ENCODE data around the gene PCDHGA3. TPM values are rescaled to one million over a fixed set of nuclear protein-coding genes. Genes with fewer than 3 reads are reported as not detected.
"Not testable (repeated sequence)": the region's sequence is repeated elsewhere in the genome, so short reads cannot be mapped to it uniquely, and the experiment has no call there.

PCDHGA3 gene
- total RNA-seq, 1 donor from 2014 or later, result 1.7 TPM

DNA sequence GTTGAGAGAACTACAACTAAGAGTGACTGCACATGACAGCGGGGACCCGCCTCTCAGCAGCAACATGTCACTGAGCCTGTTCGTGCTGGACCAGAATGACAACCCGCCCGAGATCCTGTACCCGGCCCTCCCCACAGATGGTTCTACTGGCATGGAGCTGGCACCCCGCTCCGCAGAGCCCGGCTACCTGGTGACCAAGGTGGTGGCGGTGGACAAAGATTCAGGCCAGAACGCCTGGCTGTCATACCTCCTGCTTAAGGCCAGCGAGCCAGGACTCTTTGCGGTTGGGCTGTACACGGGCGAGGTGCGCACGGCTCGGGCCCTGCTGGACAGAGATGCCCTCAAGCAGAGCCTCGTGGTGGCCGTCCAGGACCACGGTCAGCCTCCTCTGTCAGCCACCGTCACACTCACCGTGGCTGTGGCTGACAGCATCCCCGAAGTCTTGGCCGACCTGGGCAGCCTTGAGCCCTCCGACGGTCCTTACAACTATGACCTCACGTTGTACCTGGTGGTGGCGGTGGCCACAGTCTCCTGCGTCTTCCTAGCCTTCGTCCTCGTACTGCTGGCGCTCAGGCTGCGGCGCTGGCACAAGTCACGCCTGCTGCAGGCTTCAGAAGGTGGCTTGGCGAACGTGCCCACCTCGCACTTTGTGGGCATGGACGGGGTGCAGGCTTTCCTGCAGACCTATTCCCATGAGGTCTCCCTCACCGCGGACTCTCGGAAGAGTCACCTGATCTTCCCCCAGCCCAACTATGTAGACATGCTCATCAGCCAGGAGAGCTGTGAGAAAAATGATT lies 41.0 kb downstream of the PCDHGA3 start:
- Histone ChIP-seq H3K36me3 (no peaks in the 10 kb centered on the region), H3K27me3 (peaks cover 11% of the 10 kb centered on the region), H3K4me1 (no peaks in the 10 kb centered on the region), H3K27ac (no peak overlapping the region), H3K9me3 (peaks cover 24% of the 10 kb centered on the region), H3K4me3 (no peak overlapping the region)
- ATAC-seq (no peak), DNase-seq (no peak)
- TF ChIP-seq, protein P1, sequence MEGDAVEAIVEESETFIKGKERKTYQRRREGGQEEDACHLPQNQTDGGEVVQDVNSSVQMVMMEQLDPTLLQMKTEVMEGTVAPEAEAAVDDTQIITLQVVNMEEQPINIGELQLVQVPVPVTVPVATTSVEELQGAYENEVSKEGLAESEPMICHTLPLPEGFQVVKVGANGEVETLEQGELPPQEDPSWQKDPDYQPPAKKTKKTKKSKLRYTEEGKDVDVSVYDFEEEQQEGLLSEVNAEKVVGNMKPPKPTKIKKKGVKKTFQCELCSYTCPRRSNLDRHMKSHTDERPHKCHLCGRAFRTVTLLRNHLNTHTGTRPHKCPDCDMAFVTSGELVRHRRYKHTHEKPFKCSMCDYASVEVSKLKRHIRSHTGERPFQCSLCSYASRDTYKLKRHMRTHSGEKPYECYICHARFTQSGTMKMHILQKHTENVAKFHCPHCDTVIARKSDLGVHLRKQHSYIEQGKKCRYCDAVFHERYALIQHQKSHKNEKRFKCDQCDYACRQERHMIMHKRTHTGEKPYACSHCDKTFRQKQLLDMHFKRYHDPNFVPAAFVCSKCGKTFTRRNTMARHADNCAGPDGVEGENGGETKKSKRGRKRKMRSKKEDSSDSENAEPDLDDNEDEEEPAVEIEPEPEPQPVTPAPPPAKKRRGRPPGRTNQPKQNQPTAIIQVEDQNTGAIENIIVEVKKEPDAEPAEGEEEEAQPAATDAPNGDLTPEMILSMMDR (IDR thresholded peaks at IDR 0.05), result no peak
- intact Hi-C loops (cut with DNase I), result no loop called here

DNA sequence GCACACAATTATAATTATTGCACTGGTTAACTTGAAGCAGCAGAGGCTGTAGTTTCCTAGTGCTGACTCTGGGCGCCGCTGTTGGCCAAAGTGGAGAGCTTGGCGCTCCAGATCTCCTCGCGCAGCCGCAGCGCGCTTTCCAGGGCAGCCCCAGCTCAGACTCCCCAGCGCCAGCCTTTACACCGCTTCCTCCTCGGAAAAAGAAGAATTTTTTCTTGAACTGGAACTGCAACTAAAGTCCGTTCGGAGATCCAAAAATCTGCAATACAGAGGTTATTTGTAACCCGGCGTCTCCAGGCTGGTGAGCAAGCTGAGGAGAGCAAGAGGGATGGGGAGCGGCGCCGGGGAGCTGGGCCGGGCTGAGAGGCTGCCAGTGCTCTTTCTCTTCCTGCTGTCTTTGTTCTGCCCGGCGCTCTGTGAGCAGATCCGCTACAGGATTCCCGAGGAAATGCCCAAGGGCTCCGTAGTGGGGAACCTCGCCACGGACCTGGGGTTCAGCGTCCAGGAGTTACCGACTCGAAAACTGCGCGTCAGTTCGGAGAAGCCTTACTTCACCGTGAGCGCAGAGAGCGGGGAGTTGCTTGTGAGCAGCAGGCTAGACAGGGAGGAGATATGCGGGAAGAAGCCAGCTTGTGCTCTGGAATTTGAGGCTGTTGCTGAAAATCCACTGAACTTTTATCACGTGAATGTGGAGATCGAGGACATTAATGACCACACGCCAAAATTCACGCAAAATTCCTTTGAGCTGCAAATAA lies 44.1 kb downstream of the PCDHGA3 start, which contains the start of gene PCDHGB4:
TSS of gene PCDHGB4 (plus strand) at position 142 of the 755 bp plus-strand sequence. CDS start at position 329, 187 bp downstream.
- H3K4me3 ChIP-seq; H3K27ac ChIP-seq; intact Hi-C loops (cut with DNase I); H3K36me3 ChIP-seq; H3K27me3 ChIP-seq; H3K4me1 ChIP-seq: not testable (repeated sequence)
- H3K9me3 ChIP-seq, result peaks cover 31% of the 10 kb centered on the region
- DNase-seq (peak; percentile 74), ATAC-seq (peak; percentile 92)
- TF ChIP-seq, protein P1 (IDR thresholded peaks at IDR 0.05), result peak; percentile 42

DNA sequence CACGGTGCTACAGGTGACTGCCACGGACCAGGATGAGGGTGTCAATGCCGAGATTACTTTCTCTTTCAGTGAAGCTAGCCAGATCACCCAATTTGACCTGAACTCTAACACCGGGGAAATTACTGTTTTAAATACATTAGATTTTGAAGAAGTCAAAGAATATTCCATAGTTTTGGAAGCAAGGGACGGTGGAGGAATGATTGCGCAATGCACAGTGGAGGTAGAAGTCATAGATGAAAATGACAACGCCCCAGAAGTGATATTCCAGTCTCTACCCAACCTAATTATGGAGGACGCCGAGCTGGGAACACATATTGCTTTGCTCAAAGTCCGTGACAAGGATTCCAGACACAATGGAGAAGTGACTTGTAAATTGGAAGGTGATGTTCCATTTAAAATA lies 45.0 kb downstream of the PCDHGA3 start:
- no peak overlapping the region for H3K27ac ChIP-seq
- TF ChIP-seq, protein P1 (IDR thresholded peaks at IDR 0.05), result no peak
- no peak overlapping the region for H3K4me3 ChIP-seq
- DNase-seq (no peak), ATAC-seq (no peak)
- no peaks in the 10 kb centered on the region for H3K4me1 ChIP-seq
- no peaks in the 10 kb centered on the region for H3K36me3 ChIP-seq
- H3K9me3 ChIP-seq, result peaks cover 40% of the 10 kb centered on the region
- intact Hi-C loops (cut with DNase I), result no loop called here
- H3K27me3 ChIP-seq, result peaks cover 10% of the 10 kb centered on the region

DNA sequence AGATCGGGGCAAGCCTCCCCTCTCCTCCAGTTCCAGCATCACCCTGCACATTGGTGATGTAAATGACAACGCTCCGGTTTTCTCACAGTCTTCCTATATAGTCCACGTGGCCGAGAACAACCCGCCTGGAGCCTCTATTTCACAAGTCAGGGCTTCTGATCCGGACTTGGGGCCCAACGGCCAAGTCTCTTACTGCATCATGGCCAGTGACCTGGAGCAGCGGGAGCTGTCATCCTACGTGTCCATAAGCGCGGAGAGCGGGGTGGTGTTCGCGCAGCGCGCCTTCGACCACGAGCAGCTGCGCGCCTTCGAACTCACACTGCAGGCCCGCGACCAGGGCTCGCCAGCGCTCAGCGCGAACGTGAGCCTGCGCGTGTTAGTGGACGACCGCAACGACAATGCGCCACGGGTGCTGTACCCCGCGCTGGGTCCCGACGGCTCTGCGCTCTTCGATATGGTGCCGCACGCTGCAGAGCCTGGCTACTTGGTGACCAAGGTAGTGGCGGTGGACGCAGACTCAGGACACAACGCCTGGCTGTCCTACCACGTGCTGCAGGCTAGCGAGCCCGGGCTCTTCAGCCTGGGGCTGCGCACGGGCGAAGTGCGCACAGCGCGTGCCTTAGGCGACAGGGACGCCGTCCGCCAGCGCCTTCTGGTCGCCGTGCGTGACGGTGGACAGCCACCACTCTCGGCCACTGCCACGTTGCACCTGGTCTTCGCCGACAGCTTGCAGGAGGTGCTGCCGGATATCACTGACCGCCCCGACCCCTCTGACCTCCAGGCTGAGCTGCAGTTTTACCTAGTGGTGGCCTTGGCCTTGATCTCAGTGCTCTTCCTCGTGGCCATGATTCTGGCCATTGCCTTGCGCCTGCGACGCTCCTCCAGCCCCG lies 45.8 kb downstream of the PCDHGA3 start:
- ATAC-seq, result no peak
- no peak overlapping the region for H3K4me3 ChIP-seq

More for the DNA sequence above, 45.8 kb downstream of the PCDHGA3 start:
- H3K27me3 ChIP-seq, result peaks cover 16% of the 10 kb centered on the region
- H3K36me3 ChIP-seq, result no peaks in the 10 kb centered on the region
- H3K4me1 ChIP-seq, result no peaks in the 10 kb centered on the region
- H3K9me3 ChIP-seq, result peaks cover 39% of the 10 kb centered on the region
- DNase-seq, result no peak
- H3K27ac ChIP-seq, result no peak overlapping the region
- intact Hi-C loops (cut with DNase I), result no loop called here
- TF ChIP-seq, protein P1 (IDR thresholded peaks at IDR 0.05), result no peak
